ENCODE data around the gene OSER1.

GRCh38 chr20:44210406-44211176, at the start of gene OSER1:
- TF ChIP-seq CTCF (IDR thresholded peaks at IDR 0.05; ENCODE audit: poor library complexity) (no peak), EZH2phosphoT487 (IDR thresholded peaks at IDR 0.05; ENCODE audit: low read depth, severe bottlenecking, unreplicated experiment) (no peak)
